Thoracic aorta (tissue), 2 donors: ENCODE results near the gene LRRC15. TPM values are rescaled to one million over a fixed set of nuclear protein-coding genes. Genes with fewer than 3 reads are reported as not detected.

Source experiments
- ATAC-seq: fragments of 150-250 bp; one replicate; pipeline ENCODE4 v1.8.0; 2017; ENCODE audit warnings: low read depth; ENCODE audit not compliant: insufficient number of reproducible peaks, low FRiP score
- DNase-seq: peaks from one replicate; pipeline ENCODE4 v3.0.0-alpha.2; 2020; ENCODE audit warnings: low spot score
- H3K27ac ChIP-seq, 2 donors: fragments of 200-600 bp; sonication (generic); 1 replicate in 1 of 2; 2 replicates in 1 of 2; pipeline ENCODE4 v1.5.1; 2016; ENCODE audit warnings: mild to moderate bottlenecking in 2 of 2, moderate library complexity in 2 of 2
- H3K27me3 ChIP-seq: fragments of 200-600 bp; sonication (generic); replicated peaks from 2 replicates; pipeline ENCODE4 v1.6.0; 2016; ENCODE audit warnings: mild to moderate bottlenecking; ENCODE audit not compliant: insufficient read depth
- H3K36me3 ChIP-seq: fragments of 200-600 bp; sonication (generic); one replicate; pipeline ENCODE4 v1.5.1; 2016
- H3K4me1 ChIP-seq, 2 donors: fragments of 200-600 bp; sonication (generic); 1 replicate in 1 of 2; 2 replicates in 1 of 2; pipeline versions ENCODE4 v1.5.1 to v1.6.0; 2016; ENCODE audit warnings: low read depth in 2 of 2, mild to moderate bottlenecking in 1 of 2; ENCODE audit not compliant: control insufficient read depth in 1 of 2
- H3K4me3 ChIP-seq: fragments of 200-600 bp; sonication (generic); 2 replicates; pipeline ENCODE4 v1.5.1; 2016; ENCODE audit warnings: mild to moderate bottlenecking
- H3K9me3 ChIP-seq: fragments of 200-600 bp; sonication (generic); 2 replicates; pipeline ENCODE4 v1.5.1; 2016
- total RNA-seq, 2 donors: library from RNA; depleted of rRNA; stranded (reverse); fragments of >200 nt; gene quantifications; one replicate each; pipeline versions ENCODE4 v1.1.0 to v1.2.3, GENCODE V29; 2016
- TF ChIP-seq, protein P1 (sequence below): fragments of 200-600 bp; sonication (generic); IDR thresholded peaks from one replicate; pipeline ENCODE4 v1.5.1; 2019; ENCODE audit warnings: antibody characterized with exemption

The LRRC15 gene
- total RNA-seq, 2 donors from 2014 or later, result 0.27 TPM; not detected in 1

DNA sequence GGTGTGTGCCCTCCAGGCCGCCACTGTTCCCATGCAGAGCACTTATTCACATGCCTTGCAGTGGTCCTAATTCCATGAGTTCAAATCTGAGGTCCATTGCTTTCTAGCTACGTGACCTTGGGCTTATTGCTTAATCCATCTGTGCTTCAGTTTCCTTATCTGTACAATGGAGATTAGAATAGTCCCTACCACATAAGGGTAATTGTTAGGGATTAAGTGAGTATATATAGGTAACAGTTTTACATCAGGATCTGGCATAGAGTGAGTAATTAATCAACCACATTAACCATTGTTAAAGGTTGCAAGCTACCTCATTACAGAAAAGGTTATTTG lies 26.0 kb downstream of the LRRC15 start:
- no peak for ATAC-seq
- TF ChIP-seq, protein P1, sequence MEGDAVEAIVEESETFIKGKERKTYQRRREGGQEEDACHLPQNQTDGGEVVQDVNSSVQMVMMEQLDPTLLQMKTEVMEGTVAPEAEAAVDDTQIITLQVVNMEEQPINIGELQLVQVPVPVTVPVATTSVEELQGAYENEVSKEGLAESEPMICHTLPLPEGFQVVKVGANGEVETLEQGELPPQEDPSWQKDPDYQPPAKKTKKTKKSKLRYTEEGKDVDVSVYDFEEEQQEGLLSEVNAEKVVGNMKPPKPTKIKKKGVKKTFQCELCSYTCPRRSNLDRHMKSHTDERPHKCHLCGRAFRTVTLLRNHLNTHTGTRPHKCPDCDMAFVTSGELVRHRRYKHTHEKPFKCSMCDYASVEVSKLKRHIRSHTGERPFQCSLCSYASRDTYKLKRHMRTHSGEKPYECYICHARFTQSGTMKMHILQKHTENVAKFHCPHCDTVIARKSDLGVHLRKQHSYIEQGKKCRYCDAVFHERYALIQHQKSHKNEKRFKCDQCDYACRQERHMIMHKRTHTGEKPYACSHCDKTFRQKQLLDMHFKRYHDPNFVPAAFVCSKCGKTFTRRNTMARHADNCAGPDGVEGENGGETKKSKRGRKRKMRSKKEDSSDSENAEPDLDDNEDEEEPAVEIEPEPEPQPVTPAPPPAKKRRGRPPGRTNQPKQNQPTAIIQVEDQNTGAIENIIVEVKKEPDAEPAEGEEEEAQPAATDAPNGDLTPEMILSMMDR, result no peak
- no peaks in the 10 kb centered on the region for H3K36me3 ChIP-seq

DNA sequence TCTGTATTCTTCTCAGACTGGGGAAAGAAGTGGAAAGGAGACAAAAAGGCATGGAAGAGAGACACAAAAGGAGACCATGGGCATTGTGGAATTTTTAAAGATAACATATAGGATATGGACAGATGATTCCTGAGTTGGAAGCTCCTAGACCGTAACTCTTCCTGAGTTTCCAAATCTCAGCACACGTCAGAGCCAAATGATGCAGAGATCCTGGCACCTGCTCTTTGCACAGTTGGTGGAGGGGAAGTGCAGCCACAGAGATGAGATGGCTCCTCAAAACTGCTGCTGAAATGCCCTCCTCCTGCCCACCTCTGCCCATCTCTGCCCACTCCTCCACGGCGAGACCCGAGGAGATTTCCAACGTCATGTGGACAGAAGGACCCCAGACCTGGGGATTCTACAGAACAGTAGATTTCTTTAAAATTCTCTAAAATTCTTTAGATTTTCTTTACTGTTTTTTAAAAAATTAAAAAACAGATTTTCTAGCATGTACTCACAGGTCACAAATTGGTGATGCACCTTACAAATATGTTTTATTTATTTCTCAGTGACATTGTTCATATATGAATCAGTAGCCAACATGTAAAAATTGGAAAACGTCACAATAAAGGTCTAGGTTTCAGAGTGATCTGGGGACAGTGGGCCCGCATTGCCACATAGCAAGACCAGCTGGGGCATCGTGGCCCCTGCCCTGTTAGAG lies 26.5 kb downstream of the LRRC15 start:
- no peak for ATAC-seq
- no peaks in the 10 kb centered on the region for H3K4me1 ChIP-seq
- no peak for DNase-seq
- no peaks in the 10 kb centered on the region for H3K36me3 ChIP-seq
- TF ChIP-seq, protein P1, result no peak
- H3K27ac ChIP-seq, result no peak overlapping the region
- no peak overlapping the region for H3K4me3 ChIP-seq
- H3K9me3 ChIP-seq, result no peaks in the 10 kb centered on the region
- no peaks in the 10 kb centered on the region for H3K27me3 ChIP-seq

More for the DNA sequence above, 26.0 kb downstream of the LRRC15 start:
- DNase-seq, result no peak
- Histone ChIP-seq H3K27ac (no peak overlapping the region), H3K4me1 (no peaks in the 10 kb centered on the region), H3K27me3 (no peaks in the 10 kb centered on the region), H3K9me3 (no peaks in the 10 kb centered on the region), H3K4me3 (no peak overlapping the region)

DNA sequence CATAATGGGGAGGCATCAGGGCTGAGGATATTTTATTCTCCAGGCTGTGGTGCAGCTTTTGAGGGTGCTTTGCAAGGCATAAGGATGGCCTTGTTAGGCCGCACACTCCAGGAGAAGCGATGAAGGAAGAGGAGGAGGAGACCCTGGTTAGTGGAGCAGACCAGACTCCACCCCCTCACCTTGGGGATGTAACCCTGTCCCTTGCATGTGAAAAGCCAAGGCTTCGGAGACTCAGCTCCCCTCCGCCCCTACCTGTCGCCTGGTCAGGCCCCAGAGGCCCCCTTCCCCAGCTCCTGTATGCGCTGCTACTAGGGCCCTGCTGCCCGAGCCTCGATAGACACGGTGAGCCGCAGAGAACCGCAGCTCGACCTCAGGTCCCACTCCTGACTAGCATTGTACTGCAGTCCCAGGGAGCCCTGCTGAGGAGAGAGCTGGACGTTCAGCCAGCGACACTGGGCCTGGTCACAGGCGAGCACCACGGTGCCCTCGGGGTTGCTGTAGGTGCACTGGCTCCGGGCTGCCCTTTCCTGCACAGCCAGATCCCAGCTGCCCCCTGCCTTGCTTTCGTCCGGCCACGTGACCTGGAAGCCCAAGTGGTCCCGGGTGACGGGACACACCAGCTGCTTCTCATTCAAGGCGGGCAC lies 28.7 kb downstream of the LRRC15 start:
- Histone ChIP-seq H3K27ac (no peak overlapping the region), H3K27me3 (no peaks in the 10 kb centered on the region), H3K9me3 (no peaks in the 10 kb centered on the region), H3K36me3 (no peaks in the 10 kb centered on the region), H3K4me1 (no peaks in the 10 kb centered on the region), H3K4me3 (no peak overlapping the region)
- ATAC-seq (no peak), DNase-seq (no peak)
- TF ChIP-seq, protein P1, result no peak

DNA sequence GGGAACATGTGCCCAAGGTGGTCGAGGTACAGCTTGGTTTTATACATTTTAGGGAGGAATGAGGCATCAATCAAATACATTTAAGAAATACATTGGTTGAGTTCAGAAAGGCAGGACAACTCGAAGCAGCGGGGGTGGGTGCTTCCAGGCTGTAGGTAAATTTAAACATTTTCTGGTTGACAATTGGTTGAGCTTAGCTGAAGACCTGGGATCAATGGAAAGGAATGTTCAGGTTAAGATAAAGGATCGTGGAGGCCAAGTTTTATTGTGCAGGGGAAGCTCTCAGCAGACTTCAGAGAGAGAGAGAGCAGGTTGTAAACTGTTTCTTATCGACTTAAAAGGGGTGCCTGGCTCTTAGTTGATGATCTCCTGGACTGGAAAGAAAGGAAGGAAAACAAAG lies 29.7 kb downstream of the LRRC15 start:
- Histone ChIP-seq H3K27me3 (no peaks in the 10 kb centered on the region), H3K9me3 (no peaks in the 10 kb centered on the region), H3K4me3 (no peak overlapping the region), H3K27ac (no peak overlapping the region), H3K36me3 (no peaks in the 10 kb centered on the region), H3K4me1 (no peaks in the 10 kb centered on the region)
- no peak for ATAC-seq
- DNase-seq, result no peak
- TF ChIP-seq, protein P1, result no peak

DNA sequence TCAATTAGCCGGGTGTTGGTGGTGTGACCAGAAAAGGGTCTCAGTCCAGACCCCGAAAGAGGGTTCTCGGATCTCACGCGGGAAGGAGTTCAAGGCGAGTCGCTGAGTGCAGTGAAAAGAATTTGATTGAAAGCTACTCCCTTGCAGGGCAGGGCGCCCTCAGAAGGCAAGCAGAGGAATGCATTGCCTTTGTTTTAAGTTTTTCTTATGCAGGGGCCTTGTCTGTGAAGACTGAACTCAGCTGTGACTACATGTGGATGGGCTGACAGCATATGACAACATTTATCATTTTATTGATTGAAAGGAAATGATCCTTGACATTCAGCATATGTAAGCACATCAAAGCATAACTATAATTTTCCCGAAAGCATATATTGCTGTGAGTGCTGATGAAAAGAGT lies 30.2 kb downstream of the LRRC15 start:
- ATAC-seq, result no peak
- TF ChIP-seq, protein P1, result no peak
- Histone ChIP-seq H3K4me3 (no peak overlapping the region), H3K4me1 (no peaks in the 10 kb centered on the region), H3K9me3 (no peaks in the 10 kb centered on the region), H3K27ac (no peak overlapping the region), H3K27me3 (no peaks in the 10 kb centered on the region), H3K36me3 (no peaks in the 10 kb centered on the region)
- DNase-seq, result no peak
